ENCODE data around the gene TMEM139.
A peak's percentile ranks its signal among the peaks of the same experiment; 100 is the strongest.
"Not testable (repeated sequence)": the region's sequence is repeated elsewhere in the genome, so short reads cannot be mapped to it uniquely, and the experiment has no call there.

The TMEM139 gene

GRCh38 chr7:143289421-143289820, 4.7 kb downstream of the TMEM139 start:
- DNase-seq (ENCODE audit: low read depth in 2 of 2) = no peak

GRCh38 chr7:143289888-143290287, 5.1 kb downstream of the TMEM139 start:
- DNase-seq (ENCODE audit: low read depth in 2 of 2) = not testable (repeated sequence)

- DNase-seq (ENCODE audit: low read depth in 2 of 2) = no peak
Observed at GRCh38 chr7:143290293-143290692, 5.5 kb downstream of the TMEM139 start.

DNA sequence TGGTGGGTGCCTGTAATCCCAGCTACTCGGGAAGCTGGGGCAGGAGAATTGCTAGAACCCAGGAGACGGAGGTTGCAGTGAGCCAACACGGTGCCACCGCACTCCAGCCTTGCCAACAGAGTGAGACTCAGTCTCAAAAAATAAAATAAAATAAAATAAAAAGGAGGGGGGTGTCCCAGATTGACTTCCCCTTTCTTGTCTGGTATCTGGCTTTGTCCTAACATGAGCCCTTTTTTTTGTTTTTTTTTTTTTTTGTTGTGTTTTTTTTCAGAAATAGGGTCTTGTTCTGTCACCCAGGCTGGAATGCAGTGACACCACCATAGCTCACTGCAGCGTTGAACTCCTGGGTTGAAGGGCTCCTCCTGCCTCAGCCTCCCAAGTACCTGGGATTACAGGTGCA, 8.1 kb downstream of the TMEM139 start:
- DNase-seq (ENCODE audit: low read depth in 2 of 2) = no peak

DNA sequence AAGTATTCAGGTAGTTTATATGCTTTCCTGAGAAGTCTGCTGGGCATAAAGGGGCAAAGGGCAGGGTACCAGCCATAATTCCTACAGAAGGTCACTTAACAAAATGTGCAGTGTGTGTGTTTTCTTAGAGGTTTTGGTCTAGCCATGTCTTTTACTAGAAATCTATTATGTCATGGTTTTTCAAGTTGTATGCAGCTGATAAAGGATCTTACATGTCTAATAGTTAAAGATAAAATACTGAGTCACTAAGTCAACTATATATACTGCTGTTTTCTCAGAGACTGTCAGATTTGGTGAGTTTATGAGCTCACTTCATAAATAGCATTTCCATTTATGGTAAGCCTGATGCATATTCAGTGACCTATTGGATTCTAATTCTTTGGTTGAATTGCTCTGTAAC, 11.1 kb downstream of the TMEM139 start:
- DNase-seq (ENCODE audit: low read depth in 2 of 2) = no peak

GRCh38 chr7:143296686-143297085, 11.9 kb downstream of the TMEM139 start:
- no peak for DNase-seq (ENCODE audit: low read depth in 2 of 2)

DNA sequence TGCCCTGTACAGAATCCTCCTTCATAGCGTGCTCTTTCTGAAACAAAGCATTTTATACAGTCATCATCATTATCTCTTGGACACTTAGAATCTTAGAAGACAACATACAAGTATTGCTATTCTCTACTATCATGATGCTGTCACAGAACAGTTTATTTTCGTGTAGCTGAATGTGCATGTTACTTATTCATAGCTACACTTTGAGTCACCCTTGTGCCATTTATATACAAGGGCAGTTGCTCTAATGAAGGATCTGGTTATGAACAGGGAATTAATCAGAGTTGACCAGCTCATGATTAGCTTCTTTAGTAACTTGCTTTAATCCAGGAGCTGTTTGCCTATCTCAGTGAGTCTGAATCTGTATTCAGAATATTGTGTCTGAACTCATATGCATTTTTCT, 14.6 kb downstream of the TMEM139 start:
- no peak for DNase-seq (ENCODE audit: low read depth in 2 of 2)

GRCh38 chr7:143299840-143300239, 15.1 kb downstream of the TMEM139 start:
- DNase-seq (ENCODE audit: low read depth in 2 of 2) = peak; percentile 20 to 43

GRCh38 chr7:143300959-143301935, 16.5 kb downstream of the TMEM139 start:
- DNase-seq (ENCODE audit: low read depth in 2 of 2) = no peak

GRCh38 chr7:143303733-143304132, 19.0 kb downstream of the TMEM139 start:
- DNase-seq (ENCODE audit: low read depth in 2 of 2) = no peak

GRCh38 chr7:143304938-143305337, 20.2 kb downstream of the TMEM139 start:
- no peak for DNase-seq (ENCODE audit: low read depth in 2 of 2)

DNA sequence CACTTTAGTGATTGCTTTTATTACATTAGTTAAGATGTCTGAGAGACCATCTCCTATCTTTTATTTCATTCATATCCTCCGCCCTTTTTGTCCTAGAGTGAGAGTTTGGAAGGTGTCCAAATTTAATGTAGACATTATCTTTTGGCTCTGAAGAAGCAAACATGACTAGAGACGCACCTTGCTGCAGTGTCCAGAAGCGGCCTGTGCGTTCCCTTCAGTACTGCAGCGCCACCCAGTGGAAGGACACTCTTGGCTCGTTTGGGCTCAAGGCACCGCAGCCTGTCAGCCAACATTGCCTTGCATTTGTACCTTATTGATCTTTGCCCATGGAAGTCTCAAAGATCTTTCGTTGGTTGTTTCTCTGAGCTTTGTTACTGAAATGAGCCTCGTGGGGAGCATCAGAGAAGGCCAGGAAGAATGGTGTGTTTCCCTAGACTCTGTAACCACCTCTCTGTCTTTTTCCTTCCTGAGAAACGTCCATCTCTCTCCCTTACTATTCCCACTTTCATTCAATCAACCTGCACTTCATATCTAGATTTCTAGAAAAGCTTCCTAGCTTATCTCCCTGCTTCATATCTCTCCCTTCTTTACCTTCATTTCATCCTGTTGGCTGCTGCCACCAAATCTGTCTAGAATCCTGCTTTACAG, 20.8 kb downstream of the TMEM139 start:
- DNase-seq (ENCODE audit: low read depth in 2 of 2) = peak; percentile 37 to 67

GRCh38 chr7:143308632-143309031, 23.9 kb downstream of the TMEM139 start:
- no peak for DNase-seq (ENCODE audit: low read depth in 2 of 2)

DNA sequence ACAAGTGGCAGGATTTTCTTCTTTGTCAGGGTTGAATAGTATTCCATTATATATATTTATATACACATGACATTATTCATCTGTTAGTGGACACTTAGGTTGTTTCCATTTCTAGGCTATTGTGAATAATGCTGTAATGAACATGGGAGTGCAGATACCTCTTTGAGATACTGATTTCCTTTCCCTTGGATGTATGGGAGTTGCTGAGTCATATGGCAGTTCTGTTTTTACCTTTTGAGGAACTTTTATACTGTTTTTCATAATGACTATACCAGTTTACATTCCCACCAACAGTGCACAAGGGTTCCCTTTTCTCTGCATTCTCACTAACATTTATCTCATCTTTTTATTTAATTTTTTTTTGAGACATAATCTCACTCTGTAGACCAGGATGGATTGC, 29.4 kb downstream of the TMEM139 start:
- no peak for DNase-seq (ENCODE audit: low read depth in 2 of 2)

- no peak for DNase-seq (ENCODE audit: low read depth in 2 of 2)
Observed at GRCh38 chr7:143315776-143316175, 31.0 kb downstream of the TMEM139 start, which contains the start of gene CLCN1. TSS of gene CLCN1 (plus strand) at chr7:143316111. CDS start at chr7:143316213, 102 bp downstream.

DNA sequence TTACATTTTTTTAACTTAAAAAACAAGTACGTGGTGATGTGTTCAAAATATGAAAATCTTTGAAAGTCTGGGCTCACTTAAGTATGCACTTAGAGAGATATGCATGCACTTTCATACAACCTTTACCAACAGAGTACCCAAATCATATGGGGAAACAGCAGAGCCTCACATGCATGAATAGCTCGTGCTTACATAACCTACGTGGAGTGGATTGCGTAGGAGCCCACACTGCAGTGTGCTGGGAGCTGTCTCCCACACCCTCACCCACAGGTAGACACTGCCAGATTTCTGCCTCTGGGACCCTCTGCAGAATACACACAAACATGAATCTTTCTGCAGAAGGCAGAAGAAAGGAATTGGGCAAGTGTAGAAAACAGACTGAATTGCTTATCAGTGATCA, 31.7 kb downstream of the TMEM139 start:
- no peak for DNase-seq (ENCODE audit: low read depth in 2 of 2)

DNA sequence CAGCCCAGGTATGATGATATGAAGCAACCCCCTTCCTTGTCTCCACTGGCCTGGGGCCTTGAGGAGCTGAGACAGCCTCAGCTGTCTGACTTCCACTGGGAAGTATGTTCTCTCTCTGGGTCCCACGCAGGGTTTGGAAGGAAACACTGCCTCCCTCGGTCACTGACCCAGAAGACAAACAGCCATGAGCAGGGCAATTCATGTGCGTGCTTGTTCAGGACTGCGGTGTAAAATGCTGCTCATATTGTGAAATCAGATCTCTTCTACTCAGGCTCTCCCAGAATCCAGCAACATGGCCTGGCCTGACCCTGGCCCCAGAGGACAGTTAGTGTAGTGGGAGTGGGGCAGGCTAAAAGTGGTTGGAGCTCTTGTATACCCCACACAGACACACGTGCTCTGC, 33.9 kb downstream of the TMEM139 start:
- DNase-seq (ENCODE audit: low read depth in 2 of 2) = no peak

DNA sequence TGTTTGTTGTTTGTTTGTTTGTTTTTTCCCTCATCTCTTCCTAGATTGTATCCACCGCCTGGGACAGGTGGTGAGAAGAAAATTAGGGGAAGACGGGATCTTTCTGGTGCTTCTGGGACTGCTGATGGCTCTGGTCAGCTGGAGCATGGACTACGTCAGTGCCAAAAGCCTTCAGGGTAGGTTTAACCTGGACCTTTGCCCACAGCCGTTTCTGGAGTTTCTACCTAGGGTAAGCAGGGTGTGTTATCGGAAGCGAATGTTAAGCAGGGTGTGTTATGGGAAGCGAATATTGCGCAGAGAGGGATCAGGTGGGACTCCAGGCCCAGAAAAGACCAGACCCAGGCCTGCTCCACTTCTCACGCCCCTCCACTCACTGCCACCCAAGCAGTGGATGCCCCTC, 35.9 kb downstream of the TMEM139 start:
- DNase-seq (ENCODE audit: low read depth in 2 of 2) = no peak

- no peak for DNase-seq (ENCODE audit: low read depth in 2 of 2)
Observed at GRCh38 chr7:143321242-143321641, 36.5 kb downstream of the TMEM139 start.

DNA sequence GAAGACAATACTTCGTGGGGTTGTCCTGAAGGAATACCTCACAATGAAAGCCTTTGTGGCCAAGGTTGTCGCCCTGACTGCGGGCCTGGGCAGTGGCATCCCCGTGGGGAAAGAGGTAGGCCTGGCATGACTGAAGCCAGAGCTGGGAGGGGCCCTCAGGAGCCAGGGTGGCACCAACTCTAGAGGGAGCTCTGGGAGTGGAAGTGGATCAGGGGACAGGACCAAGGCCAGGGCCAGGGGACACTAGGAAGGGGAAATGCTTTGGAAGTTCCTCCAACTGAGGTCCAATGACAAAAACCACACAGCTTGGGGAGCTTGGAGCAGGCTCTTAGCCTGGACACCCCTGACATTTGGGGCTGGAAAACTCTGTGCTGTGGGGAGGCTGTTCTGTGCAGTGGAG, 37.0 kb downstream of the TMEM139 start:
- DNase-seq (ENCODE audit: low read depth in 2 of 2) = no peak

GRCh38 chr7:143322760-143323633, 38.2 kb downstream of the TMEM139 start:
- no peak for DNase-seq (ENCODE audit: low read depth in 2 of 2)

GRCh38 chr7:143323653-143324052, 38.9 kb downstream of the TMEM139 start:
- no peak for DNase-seq (ENCODE audit: low read depth in 2 of 2)

All from stimulated activated CD4-positive, alpha-beta T cell treated with anti-CD3 and anti-CD28 coated beads, Interleukin-12 subunit alpha, Interleukin-12 subunit beta, amount 100 ng/mL, for 24 hours (primary cell).